HepG2 (cell line): ENCODE results near the gene RING1. TPM values are rescaled to one million over a fixed set of nuclear protein-coding genes. Genes with fewer than 3 reads are reported as not detected.
A peak's percentile ranks its signal among the peaks of the same experiment; 100 is the strongest.

Experiments
- AGO2 ChIP-seq: fragments of 200-400 bp; formaldehyde crosslinking; optimal IDR thresholded peaks from 2 replicates; pipeline ENCODE3; 2017; ENCODE audit warnings: mild to moderate bottlenecking, low read depth, low read length, moderate library complexity
- DNMT1 ChIP-seq: sonication (generic); formaldehyde crosslinking; IDR thresholded peaks from 2 replicates; pipeline ENCODE4 v1.5.1; 2020; ENCODE audit warnings: mild to moderate bottlenecking, missing genetic modification reagents
- HDAC1 ChIP-seq: sonication (generic); formaldehyde crosslinking; IDR thresholded peaks from 2 replicates; pipeline ENCODE4 v1.5.1; 2020; ENCODE audit warnings: mild to moderate bottlenecking, missing genetic modification reagents
- MIER2 ChIP-seq: IDR thresholded peaks from 2 replicates; pipeline ENCODE4 v1.6.1; 2016; ENCODE audit warnings: missing biosample characterization, missing genetic modification reagents
- PHB2 ChIP-seq: fragments of 450-650 bp; IDR thresholded peaks from 2 replicates; pipeline ENCODE4 v1.6.1; 2018; ENCODE audit not compliant: partially characterized antibody
- RNF2 ChIP-seq: fragments of 450-650 bp; conservative IDR thresholded peaks from 2 replicates; pipeline ENCODE4 v1.6.1; 2016; ENCODE audit warnings: low read depth
- TARDBP ChIP-seq: sonication (generic); formaldehyde crosslinking; IDR thresholded peaks from 2 replicates; pipeline ENCODE4 v1.8.0; 2022; ENCODE audit warnings: mild to moderate bottlenecking, missing genetic modification reagents
- ZMYM4 ChIP-seq: sonication (generic); formaldehyde crosslinking; IDR thresholded peaks from 2 replicates; pipeline ENCODE4 v1.8.1; 2023; ENCODE audit warnings: mild to moderate bottlenecking, missing genetic modification reagents
- ZNF777 ChIP-seq: sonication (generic); formaldehyde crosslinking; IDR thresholded peaks from 2 replicates; pipeline ENCODE4 v1.4.0; 2020; ENCODE audit warnings: missing genetic modification reagents
- polyA plus RNA-seq, 8 experiments: library from polyadenylated mRNA; depleted of rRNA in 3 of 8; stranded (reverse) in 7 of 8; unstranded in 1 of 8; fragments of >200 nt; fragmentation: Illumina TruSeq in 4 of 8; extraction: Trizol in 4 of 8; gene quantifications; 2 replicates each; pipeline versions ENCODE4 v1.2.1 to v1.2.3, GENCODE V29; 2011 to 2016; ENCODE audit warnings: low read depth in 4 of 8, missing spikeins in 1 of 8, mixed read lengths in 1 of 8; ENCODE audit not compliant: insufficient read depth in 1 of 8
- total RNA-seq, 5 experiments: library from RNA; depleted of rRNA; stranded (reverse); fragments of >200 nt; fragmentation: Illumina TruSeq; extraction: Trizol; gene quantifications; 2 replicates each; pipeline ENCODE4 v1.2.3, GENCODE V29; 2016; ENCODE audit warnings: low read depth in 1 of 5
- TF ChIP-seq, protein P1 (sequence below): sonication (generic); formaldehyde crosslinking; IDR thresholded peaks from 2 replicates; pipeline ENCODE4 v1.4.0; 2020; ENCODE audit warnings: missing genetic modification reagents
- TF ChIP-seq, protein P2 (sequence below): sonication (generic); formaldehyde crosslinking; IDR thresholded peaks from 2 replicates; pipeline ENCODE4 v1.4.0; 2020; ENCODE audit warnings: mild to moderate bottlenecking, missing genetic modification reagents, borderline replicate concordance
- TF ChIP-seq, protein P3 (sequence below): IDR thresholded peaks from 2 replicates; pipeline ENCODE4 v1.6.1; 2018; ENCODE audit warnings: missing genetic modification reagents, mild to moderate bottlenecking, missing compliant biosample characterization
- TF ChIP-seq, protein P4 (sequence below): sonication (generic); formaldehyde crosslinking; IDR thresholded peaks from 2 replicates; pipeline ENCODE4 v1.8.0; 2022; ENCODE audit warnings: mild to moderate bottlenecking, missing genetic modification reagents
- TF ChIP-seq, protein P5 (sequence below): IDR thresholded peaks from 2 replicates; pipeline ENCODE4 v1.6.1; 2016; ENCODE audit warnings: low read depth, borderline replicate concordance
- TF ChIP-seq, protein P6 (sequence below): sonication (generic); formaldehyde crosslinking; conservative IDR thresholded peaks from 2 replicates; pipeline ENCODE4 v1.4.0; 2020; ENCODE audit warnings: missing genetic modification reagents
- TF ChIP-seq, protein P7 (sequence below): sonication (generic); formaldehyde crosslinking; IDR thresholded peaks from 2 replicates; pipeline ENCODE4 v1.4.0; 2020; ENCODE audit warnings: missing genetic modification reagents

Gene RING1
- total and polyA plus RNA-seq, 2 of the 13 experiments (the other 11 are each of a cell fraction or from before 2014, with no cell fraction given) = 23.9 to 33.6 TPM

DNA sequence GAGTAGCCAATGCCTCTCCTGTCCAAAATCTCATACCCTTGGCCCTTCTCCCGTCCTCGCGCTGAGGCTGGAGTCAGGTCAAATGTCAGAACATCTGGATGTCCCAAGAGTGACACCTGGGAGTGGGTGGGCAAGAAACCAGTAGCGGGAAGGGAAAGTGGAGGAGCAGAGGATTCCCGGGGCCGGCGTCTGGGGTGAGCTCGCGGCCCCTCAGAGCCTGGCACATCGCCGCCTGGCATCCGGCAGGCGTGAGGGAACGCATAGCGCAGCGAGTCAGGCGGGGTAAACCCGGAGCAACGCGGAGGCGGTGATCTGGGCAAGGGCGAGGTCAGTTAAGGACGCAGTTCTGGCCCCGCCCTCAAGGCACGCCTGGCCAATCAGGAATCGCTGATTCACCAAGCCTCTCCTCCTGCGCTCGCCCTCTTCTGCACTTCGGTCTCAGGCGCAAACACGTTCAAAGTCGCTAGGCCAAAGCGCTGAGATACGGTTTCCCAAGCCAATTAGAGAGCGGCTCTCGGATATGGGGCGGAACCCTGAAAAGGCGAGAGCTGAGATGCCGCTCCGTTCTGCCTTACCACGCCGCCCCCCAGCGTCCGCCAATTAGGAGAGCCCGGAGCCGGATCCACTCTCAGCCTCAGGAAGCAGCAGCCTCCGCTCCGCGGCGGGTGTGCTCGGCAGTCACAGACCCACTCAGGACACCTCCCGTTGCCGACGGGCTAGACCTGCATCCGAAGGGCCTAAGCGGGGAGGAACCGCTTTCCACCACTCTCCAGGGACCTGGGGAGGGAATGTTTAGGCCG, 40.8 kb downstream of the RING1 start (continued):
- TF ChIP-seq, protein P1, sequence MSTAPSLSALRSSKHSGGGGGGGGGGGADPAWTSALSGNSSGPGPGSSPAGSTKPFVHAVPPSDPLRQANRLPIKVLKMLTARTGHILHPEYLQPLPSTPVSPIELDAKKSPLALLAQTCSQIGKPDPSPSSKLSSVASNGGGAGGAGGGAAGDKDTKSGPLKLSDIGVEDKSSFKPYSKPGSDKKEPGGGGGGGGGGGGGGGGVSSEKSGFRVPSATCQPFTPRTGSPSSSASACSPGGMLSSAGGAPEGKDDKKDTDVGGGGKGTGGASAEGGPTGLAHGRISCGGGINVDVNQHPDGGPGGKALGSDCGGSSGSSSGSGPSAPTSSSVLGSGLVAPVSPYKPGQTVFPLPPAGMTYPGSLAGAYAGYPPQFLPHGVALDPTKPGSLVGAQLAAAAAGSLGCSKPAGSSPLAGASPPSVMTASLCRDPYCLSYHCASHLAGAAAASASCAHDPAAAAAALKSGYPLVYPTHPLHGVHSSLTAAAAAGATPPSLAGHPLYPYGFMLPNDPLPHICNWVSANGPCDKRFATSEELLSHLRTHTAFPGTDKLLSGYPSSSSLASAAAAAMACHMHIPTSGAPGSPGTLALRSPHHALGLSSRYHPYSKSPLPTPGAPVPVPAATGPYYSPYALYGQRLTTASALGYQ (CRISPR knock-in tag) = no peak
- TF ChIP-seq, protein P2, sequence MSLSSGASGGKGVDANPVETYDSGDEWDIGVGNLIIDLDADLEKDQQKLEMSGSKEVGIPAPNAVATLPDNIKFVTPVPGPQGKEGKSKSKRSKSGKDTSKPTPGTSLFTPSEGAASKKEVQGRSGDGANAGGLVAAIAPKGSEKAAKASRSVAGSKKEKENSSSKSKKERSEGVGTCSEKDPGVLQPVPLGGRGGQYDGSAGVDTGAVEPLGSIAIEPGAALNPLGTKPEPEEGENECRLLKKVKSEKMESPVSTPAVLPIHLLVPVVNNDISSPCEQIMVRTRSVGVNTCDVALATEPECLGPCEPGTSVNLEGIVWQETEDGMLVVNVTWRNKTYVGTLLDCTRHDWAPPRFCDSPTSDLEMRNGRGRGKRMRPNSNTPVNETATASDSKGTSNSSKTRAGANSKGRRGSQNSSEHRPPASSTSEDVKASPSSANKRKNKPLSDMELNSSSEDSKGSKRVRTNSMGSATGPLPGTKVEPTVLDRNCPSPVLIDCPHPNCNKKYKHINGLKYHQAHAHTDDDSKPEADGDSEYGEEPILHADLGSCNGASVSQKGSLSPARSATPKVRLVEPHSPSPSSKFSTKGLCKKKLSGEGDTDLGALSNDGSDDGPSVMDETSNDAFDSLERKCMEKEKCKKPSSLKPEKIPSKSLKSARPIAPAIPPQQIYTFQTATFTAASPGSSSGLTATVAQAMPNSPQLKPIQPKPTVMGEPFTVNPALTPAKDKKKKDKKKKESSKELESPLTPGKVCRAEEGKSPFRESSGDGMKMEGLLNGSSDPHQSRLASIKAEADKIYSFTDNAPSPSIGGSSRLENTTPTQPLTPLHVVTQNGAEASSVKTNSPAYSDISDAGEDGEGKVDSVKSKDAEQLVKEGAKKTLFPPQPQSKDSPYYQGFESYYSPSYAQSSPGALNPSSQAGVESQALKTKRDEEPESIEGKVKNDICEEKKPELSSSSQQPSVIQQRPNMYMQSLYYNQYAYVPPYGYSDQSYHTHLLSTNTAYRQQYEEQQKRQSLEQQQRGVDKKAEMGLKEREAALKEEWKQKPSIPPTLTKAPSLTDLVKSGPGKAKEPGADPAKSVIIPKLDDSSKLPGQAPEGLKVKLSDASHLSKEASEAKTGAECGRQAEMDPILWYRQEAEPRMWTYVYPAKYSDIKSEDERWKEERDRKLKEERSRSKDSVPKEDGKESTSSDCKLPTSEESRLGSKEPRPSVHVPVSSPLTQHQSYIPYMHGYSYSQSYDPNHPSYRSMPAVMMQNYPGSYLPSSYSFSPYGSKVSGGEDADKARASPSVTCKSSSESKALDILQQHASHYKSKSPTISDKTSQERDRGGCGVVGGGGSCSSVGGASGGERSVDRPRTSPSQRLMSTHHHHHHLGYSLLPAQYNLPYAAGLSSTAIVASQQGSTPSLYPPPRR (CRISPR knock-in tag) = peak; percentile 45
- TF ChIP-seq, protein P3, sequence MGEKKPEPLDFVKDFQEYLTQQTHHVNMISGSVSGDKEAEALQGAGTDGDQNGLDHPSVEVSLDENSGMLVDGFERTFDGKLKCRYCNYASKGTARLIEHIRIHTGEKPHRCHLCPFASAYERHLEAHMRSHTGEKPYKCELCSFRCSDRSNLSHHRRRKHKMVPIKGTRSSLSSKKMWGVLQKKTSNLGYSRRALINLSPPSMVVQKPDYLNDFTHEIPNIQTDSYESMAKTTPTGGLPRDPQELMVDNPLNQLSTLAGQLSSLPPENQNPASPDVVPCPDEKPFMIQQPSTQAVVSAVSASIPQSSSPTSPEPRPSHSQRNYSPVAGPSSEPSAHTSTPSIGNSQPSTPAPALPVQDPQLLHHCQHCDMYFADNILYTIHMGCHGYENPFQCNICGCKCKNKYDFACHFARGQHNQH = peak; percentile 69
- TF ChIP-seq, protein P4, sequence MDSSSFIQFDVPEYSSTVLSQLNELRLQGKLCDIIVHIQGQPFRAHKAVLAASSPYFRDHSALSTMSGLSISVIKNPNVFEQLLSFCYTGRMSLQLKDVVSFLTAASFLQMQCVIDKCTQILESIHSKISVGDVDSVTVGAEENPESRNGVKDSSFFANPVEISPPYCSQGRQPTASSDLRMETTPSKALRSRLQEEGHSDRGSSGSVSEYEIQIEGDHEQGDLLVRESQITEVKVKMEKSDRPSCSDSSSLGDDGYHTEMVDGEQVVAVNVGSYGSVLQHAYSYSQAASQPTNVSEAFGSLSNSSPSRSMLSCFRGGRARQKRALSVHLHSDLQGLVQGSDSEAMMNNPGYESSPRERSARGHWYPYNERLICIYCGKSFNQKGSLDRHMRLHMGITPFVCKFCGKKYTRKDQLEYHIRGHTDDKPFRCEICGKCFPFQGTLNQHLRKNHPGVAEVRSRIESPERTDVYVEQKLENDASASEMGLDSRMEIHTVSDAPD (CRISPR knock-in tag) = no peak
- TF ChIP-seq, protein P5, sequence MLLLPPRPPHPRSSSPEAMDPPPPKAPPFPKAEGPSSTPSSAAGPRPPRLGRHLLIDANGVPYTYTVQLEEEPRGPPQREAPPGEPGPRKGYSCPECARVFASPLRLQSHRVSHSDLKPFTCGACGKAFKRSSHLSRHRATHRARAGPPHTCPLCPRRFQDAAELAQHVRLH (CRISPR knock-in tag) = peak; percentile 86
- TF ChIP-seq, protein P6, sequence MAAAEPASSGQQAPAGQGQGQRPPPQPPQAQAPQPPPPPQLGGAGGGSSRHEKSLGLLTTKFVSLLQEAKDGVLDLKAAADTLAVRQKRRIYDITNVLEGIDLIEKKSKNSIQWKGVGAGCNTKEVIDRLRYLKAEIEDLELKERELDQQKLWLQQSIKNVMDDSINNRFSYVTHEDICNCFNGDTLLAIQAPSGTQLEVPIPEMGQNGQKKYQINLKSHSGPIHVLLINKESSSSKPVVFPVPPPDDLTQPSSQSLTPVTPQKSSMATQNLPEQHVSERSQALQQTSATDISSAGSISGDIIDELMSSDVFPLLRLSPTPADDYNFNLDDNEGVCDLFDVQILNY = no peak; the same call in 1 of the 2 replicates
- TF ChIP-seq, protein P7, sequence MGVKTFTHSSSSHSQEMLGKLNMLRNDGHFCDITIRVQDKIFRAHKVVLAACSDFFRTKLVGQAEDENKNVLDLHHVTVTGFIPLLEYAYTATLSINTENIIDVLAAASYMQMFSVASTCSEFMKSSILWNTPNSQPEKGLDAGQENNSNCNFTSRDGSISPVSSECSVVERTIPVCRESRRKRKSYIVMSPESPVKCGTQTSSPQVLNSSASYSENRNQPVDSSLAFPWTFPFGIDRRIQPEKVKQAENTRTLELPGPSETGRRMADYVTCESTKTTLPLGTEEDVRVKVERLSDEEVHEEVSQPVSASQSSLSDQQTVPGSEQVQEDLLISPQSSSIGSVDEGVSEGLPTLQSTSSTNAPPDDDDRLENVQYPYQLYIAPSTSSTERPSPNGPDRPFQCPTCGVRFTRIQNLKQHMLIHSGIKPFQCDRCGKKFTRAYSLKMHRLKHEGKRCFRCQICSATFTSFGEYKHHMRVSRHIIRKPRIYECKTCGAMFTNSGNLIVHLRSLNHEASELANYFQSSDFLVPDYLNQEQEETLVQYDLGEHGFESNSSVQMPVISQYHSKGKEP (CRISPR knock-in tag) = no peak
- TF ChIP-seq TARDBP (CRISPR knock-in tag) (peak; percentile 87), MIER2 (CRISPR knock-in tag) (0 out of 2 replicates have a peak, but pooled peaks have one; percentile 9), PHB2 (no peak), DNMT1 (CRISPR knock-in tag) (no peak), ZNF777 (CRISPR knock-in tag) (no peak), ZMYM4 (CRISPR knock-in tag) (peak; percentile 69), HDAC1 (CRISPR knock-in tag) (peak; percentile 70), AGO2 (peak; percentile 97), RNF2 (0 out of 2 replicates have a peak, but pooled peaks have one; percentile 45)
